IMR-90 (cell line): ENCODE results near the gene TAS2R1. TPM values are rescaled to one million over a fixed set of nuclear protein-coding genes. Genes with fewer than 3 reads are reported as not detected.

Source experiments
- ATAC-seq: fragments of 200-7000 bp; cut with Tn5 transposase; 2 replicates; pipeline ENCODE4 v1.9.1; 2020; ENCODE audit warnings: low read depth, mild to moderate bottlenecking, moderate library complexity
- BruUV-seq: library from RNA; stranded (reverse); fragments of 400-500 nt; replicated peaks from 2 replicates; lab custom pipeline; 2021; lab: Mats Ljungman, UMichigan
- CTCF ChIA-PET: fragments of 300-600 bp; formaldehyde crosslinking; extraction: SDS; loops from one replicate; lab custom pipeline; 2021; ENCODE audit warnings: antibody characterized with exemption; lab: Yijun Ruan, JAX
- POLR2A ChIA-PET: fragments of 300-600 bp; sonication (Branson Sonifier 250); formaldehyde crosslinking; loops from one replicate; lab custom pipeline; 2022; ENCODE audit warnings: antibody characterized with exemption; ENCODE audit not compliant: unreplicated experiment; lab: Charles Lee
- DNase-seq: peaks from one replicate; pipeline ENCODE4 v3.0.0; 2013
- H2AFZ ChIP-seq: replicated peaks from 2 replicates; pipeline ENCODE3; 2013; ENCODE audit warnings: low read length, mild to moderate bottlenecking; ENCODE audit not compliant: poor library complexity
- H2AK5ac ChIP-seq: 2 replicates; pipeline ENCODE4 v1.6.1; 2013; ENCODE audit warnings: low read depth, low read length, inconsistent platforms
- H2AK9ac ChIP-seq: replicated peaks from 2 replicates; pipeline ENCODE3; 2013; ENCODE audit warnings: mild to moderate bottlenecking, low read depth, low read length, moderate library complexity; ENCODE audit not compliant: poor library complexity
- H2BK120ac ChIP-seq: 2 replicates; pipeline ENCODE4 v1.6.1; 2013; ENCODE audit warnings: low read depth, low read length, inconsistent platforms
- H2BK15ac ChIP-seq: 3 replicates; pipeline ENCODE4 v1.6.1; 2013; ENCODE audit warnings: low read depth, low read length, inconsistent platforms
- H2BK20ac ChIP-seq: 2 replicates; pipeline ENCODE4 v1.6.1; 2013; ENCODE audit warnings: low read depth, mild to moderate bottlenecking, inconsistent platforms, low read length, moderate library complexity
- H2BK5ac ChIP-seq: 2 replicates; pipeline ENCODE4 v1.6.1; 2013; ENCODE audit warnings: mild to moderate bottlenecking, low read depth, low read length, inconsistent platforms; ENCODE audit not compliant: poor library complexity, severe bottlenecking
- H3K14ac ChIP-seq: replicated peaks from 2 replicates; pipeline ENCODE4 v1.6.1; 2013; ENCODE audit warnings: low read depth, low read length, inconsistent platforms
- H3K18ac ChIP-seq: 2 replicates; pipeline ENCODE4 v1.6.1; 2013; ENCODE audit warnings: low read depth, low read length, control low read depth
- H3K23ac ChIP-seq: 2 replicates; pipeline ENCODE4 v1.6.1; 2013; ENCODE audit warnings: low read depth, low read length, inconsistent platforms
- H3K27ac ChIP-seq: 2 replicates; pipeline ENCODE4 v1.5.1; 2013; ENCODE audit warnings: mild to moderate bottlenecking, control low read depth, low read length; ENCODE audit not compliant: insufficient read depth
- H3K27me3 ChIP-seq: 2 replicates; pipeline ENCODE4 v1.6.1; 2013; ENCODE audit warnings: low read length; ENCODE audit not compliant: control insufficient read depth, insufficient read depth
- H3K36me3 ChIP-seq: 2 replicates; pipeline ENCODE4 v1.6.1; 2013; ENCODE audit warnings: low read length, mixed read lengths; ENCODE audit not compliant: control insufficient read depth, insufficient read depth
- H3K4ac ChIP-seq: 2 replicates; pipeline ENCODE4 v1.6.1; 2013; ENCODE audit warnings: low read depth, low read length, inconsistent platforms
- H3K4me1 ChIP-seq: 2 replicates; pipeline ENCODE4 v1.6.1; 2013; ENCODE audit warnings: low read length, mixed read lengths; ENCODE audit not compliant: control insufficient read depth, insufficient read depth
- H3K4me2 ChIP-seq: 2 replicates; pipeline ENCODE4 v1.6.1; 2013; ENCODE audit warnings: low read depth, mild to moderate bottlenecking, control low read depth, low read length, moderate library complexity
- H3K4me3 ChIP-seq: 2 replicates; pipeline ENCODE4 v1.5.1; 2013; ENCODE audit warnings: low read depth, mild to moderate bottlenecking, control low read depth, low read length, moderate library complexity; ENCODE audit not compliant: insufficient read depth
- H3K56ac ChIP-seq: 2 replicates; pipeline ENCODE4 v1.6.1; 2013; ENCODE audit warnings: low read length, inconsistent platforms; ENCODE audit not compliant: insufficient read depth; ENCODE audit errors: extremely low read depth
- H3K79me1 ChIP-seq, 2 experiments: 2 replicates each; pipeline ENCODE4 v1.6.1; 2013; ENCODE audit warnings: low read length in 2 of 2, inconsistent platforms in 1 of 2, low read depth in 1 of 2
- H3K9ac ChIP-seq: 2 replicates; pipeline ENCODE4 v1.6.1; 2013; ENCODE audit warnings: low read depth, low read length, control low read depth
- H3K9me1 ChIP-seq: 2 replicates; pipeline ENCODE4 v1.6.1; 2013; ENCODE audit warnings: low read length, inconsistent platforms; ENCODE audit not compliant: insufficient read depth
- H3K9me3 ChIP-seq: 2 replicates; pipeline ENCODE4 v1.6.1; 2013; ENCODE audit warnings: low read length; ENCODE audit not compliant: control insufficient read depth, insufficient read depth
- H4K20me1 ChIP-seq: 2 replicates; pipeline ENCODE4 v1.6.1; 2013; ENCODE audit warnings: low read length, inconsistent platforms; ENCODE audit not compliant: insufficient read depth
- H4K5ac ChIP-seq: 2 replicates; pipeline ENCODE4 v1.6.1; 2013; ENCODE audit warnings: mild to moderate bottlenecking, low read depth, low read length, control low read depth
- H4K8ac ChIP-seq, 2 experiments: 2 replicates each; pipeline ENCODE4 v1.6.1; 2013; ENCODE audit warnings: low read depth in 2 of 2, low read length in 2 of 2, control low read depth in 1 of 2, inconsistent platforms in 1 of 2
- H4K91ac ChIP-seq: 2 replicates; pipeline ENCODE4 v1.6.1; 2013; ENCODE audit warnings: low read depth, low read length, inconsistent platforms; ENCODE audit not compliant: insufficient read depth
- RCOR1 ChIP-seq: IDR thresholded peaks from 2 replicates; pipeline ENCODE4 v1.6.1; 2012; ENCODE audit warnings: mild to moderate bottlenecking, low read length, improper control_type of control experiment; ENCODE audit not compliant: insufficient replicate concordance
- RFX5 ChIP-seq: IDR thresholded peaks from 2 replicates; pipeline ENCODE4 v1.8.0; 2012; ENCODE audit warnings: low read depth, mild to moderate bottlenecking, low read length, moderate library complexity
- WGBS, 2 experiments: methylation state at CpG; one replicate each; pipeline versions ENCODE4 v1.1.5 to v1.1.7; 2013; ENCODE audit warnings: missing lambda C conversion rate in 2 of 2; ENCODE audit not compliant: insufficient read length in 1 of 2; ENCODE audit errors: extremely low coverage in 2 of 2; 5-methylcytosine and 5-hydroxymethylcytosine counted together
- dilution Hi-C: fragments of 300-500 bp; cut with HindIII; formaldehyde crosslinking; loops from one replicate; pipeline ENCODE4 v1.14.3; 2018; ENCODE audit warnings: low sequenced_read_pairs; ENCODE audit not compliant: unreplicated experiment
- in situ Hi-C: fragments of 300-500 bp; cut with MboI; formaldehyde crosslinking; loops from 3 replicates; pipeline ENCODE4 v1.14.3; 2019; ENCODE audit warnings: low sequenced_read_pairs, inconsistent platforms, mixed read lengths
- intact Hi-C: fragments of 100-400 bp; cut with micrococcal nuclease; formaldehyde crosslinking; loops from 2 replicates; pipeline ENCODE4 v1.10.0; 2022
- polyA plus RNA-seq, 3 experiments: library from polyadenylated mRNA; depleted of rRNA; stranded (reverse); fragments of >200 nt; gene quantifications; 2 replicates each; pipeline ENCODE4 v1.2.3, GENCODE V29; 2012; ENCODE audit warnings: low replicate concordance in 1 of 3
- total RNA-seq: library from RNA; depleted of rRNA; stranded (reverse); fragments of >200 nt; gene quantifications from 2 replicates; pipeline ENCODE4 v1.2.3, GENCODE V29; 2012

Gene TAS2R1
- total and polyA plus RNA-seq, 2 of the 4 experiments (the other 2 are of a cell fraction): not detected

- WGBS, 2 experiments: 89% methylated on average over 3 of the region's 5 CpGs; no CpG with 5 or more reads in 1 of the 2 experiments
- H4K91ac ChIP-seq: no peak overlapping the region
- H3K4ac ChIP-seq: 0 out of 2 replicates have a peak overlapping the region, but pooled peaks have one; percentile 4
- intact Hi-C loops: no loop called here
- peak overlapping the region; percentile 10 for H2AFZ ChIP-seq
- H2AK5ac ChIP-seq: no peak overlapping the region; the same call in 1 of the 2 replicates
- H3K4me2 ChIP-seq: no peak overlapping the region
- no peaks in the 10 kb centered on the region for H4K20me1 ChIP-seq
- H3K23ac ChIP-seq: no peak overlapping the region
- no peak overlapping the region for H4K8ac ChIP-seq
- CTCF ChIA-PET: no interaction called here
- no TSS peak for BruUV-seq
- TF ChIP-seq RFX5: no peak
- no peak for TF ChIP-seq RCOR1
- H3K36me3 ChIP-seq: no peaks in the 10 kb centered on the region
- no peak overlapping the region for H2BK5ac ChIP-seq
- H3K4me1 ChIP-seq: peaks cover 11% of the 10 kb centered on the region
- ATAC-seq (no peak), DNase-seq (no peak)
- H2AK9ac ChIP-seq: no peak overlapping the region
- dilution Hi-C loops: no loop called here
- H3K9me1 ChIP-seq: peaks cover 11% of the 10 kb centered on the region
- H3K56ac ChIP-seq: no peak overlapping the region
- no peak overlapping the region for H3K27ac ChIP-seq
- no peaks in the 10 kb centered on the region for H3K9me3 ChIP-seq
- no peak overlapping the region for H3K4me3 ChIP-seq
- no peak overlapping the region for H2BK20ac ChIP-seq
- no peak overlapping the region for H4K5ac ChIP-seq
- H3K79me1 ChIP-seq: no peaks in the 10 kb centered on the region
- no peak overlapping the region for H3K18ac ChIP-seq
- H3K27me3 ChIP-seq: no peaks in the 10 kb centered on the region
- no peak overlapping the region for H3K14ac ChIP-seq
- POLR2A ChIA-PET: no interaction called here
- no peak overlapping the region for H3K9ac ChIP-seq
- H2BK15ac ChIP-seq: 0 out of 3 replicates have a peak overlapping the region, but pooled peaks have one; percentile 41
- 0 out of 2 replicates have a peak overlapping the region, but pooled peaks have one; percentile 3 for H2BK120ac ChIP-seq
- in situ Hi-C loops: no loop called here
Measured at GRCh38 chr5:9619331-9620092, 10.6 kb downstream of the TAS2R1 start.
